IMR-90 (cell line): Measurements from ENCODE around the gene PHACTR2.

Experiments used
- BHLHE40 ChIP-seq: fragments of 150-350 bp; IDR thresholded peaks from 2 replicates; pipeline ENCODE4 v1.6.1; 2016; ENCODE audit warnings: mild to moderate bottlenecking, low read depth, low read length
- CTCF ChIP-seq: conservative IDR thresholded peaks from 2 replicates; pipeline ENCODE4 v1.5.1; 2012; ENCODE audit warnings: mild to moderate bottlenecking, low read depth, low read length, improper control_type of control experiment
- MAFK ChIP-seq: IDR thresholded peaks from 2 replicates; pipeline ENCODE4 v1.6.1; 2012; ENCODE audit warnings: low read depth, low read length, improper control_type of control experiment
- POLR2A ChIP-seq: IDR thresholded peaks from 2 replicates; pipeline ENCODE4 v1.6.1; 2012; ENCODE audit warnings: mild to moderate bottlenecking, low read depth, low read length
- RCOR1 ChIP-seq: IDR thresholded peaks from 2 replicates; pipeline ENCODE4 v1.6.1; 2012; ENCODE audit warnings: mild to moderate bottlenecking, low read length, improper control_type of control experiment; ENCODE audit not compliant: insufficient replicate concordance

DNA sequence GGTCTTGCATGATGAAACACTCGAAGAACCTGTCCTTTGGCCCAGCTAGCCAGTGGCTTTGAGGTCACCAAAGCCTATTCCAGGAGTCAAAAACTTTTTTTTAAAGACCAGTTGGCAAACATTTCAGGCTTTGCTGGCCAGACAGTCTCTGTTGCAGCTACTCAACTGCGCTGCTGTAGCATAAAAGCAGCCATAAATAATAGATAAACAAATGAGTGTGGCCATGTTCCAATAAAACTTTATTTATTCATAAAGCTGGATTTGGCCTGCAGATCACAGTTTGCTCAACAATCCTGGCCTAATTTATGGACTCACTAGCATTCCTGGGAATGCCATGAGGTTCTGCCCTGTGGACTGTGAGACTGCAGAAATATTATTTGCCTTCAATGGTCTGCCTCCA, 96.6 kb downstream of the PHACTR2 start:
- TF ChIP-seq POLR2A (no peak), CTCF (no peak), MAFK (no peak), RCOR1 (no peak), BHLHE40 (no peak)
